ENCODE measurements around the gene NFIC.

GRCh38 chr19:3504735-3505134, 138.4 kb downstream of the NFIC start:
- TF ChIP-seq CTCF (IDR thresholded peaks at IDR 0.05) (no peak), POLR2A (IDR thresholded peaks at IDR 0.05) (no peak)
